A375 (cell line): ENCODE measurements around the gene GALP. TPM values are rescaled to one million over a fixed set of nuclear protein-coding genes. Genes with fewer than 3 reads are reported as not detected.

Experiments used
- small RNA-seq: library from RNA; depleted of rRNA; stranded (forward); fragments of <200 nt; gene quantifications from one replicate; pipeline ENCODE3, GENCODE V24; 2014
- total RNA-seq: library from RNA; depleted of rRNA; stranded (reverse); fragments of >200 nt; shearing (Covaris generic); gene quantifications from 2 replicates; pipeline ENCODE4 v1.2.3, GENCODE V29; 2014; rRNA removed

The GALP gene
- total RNA-seq, result not detected in 2 replicates

DNA sequence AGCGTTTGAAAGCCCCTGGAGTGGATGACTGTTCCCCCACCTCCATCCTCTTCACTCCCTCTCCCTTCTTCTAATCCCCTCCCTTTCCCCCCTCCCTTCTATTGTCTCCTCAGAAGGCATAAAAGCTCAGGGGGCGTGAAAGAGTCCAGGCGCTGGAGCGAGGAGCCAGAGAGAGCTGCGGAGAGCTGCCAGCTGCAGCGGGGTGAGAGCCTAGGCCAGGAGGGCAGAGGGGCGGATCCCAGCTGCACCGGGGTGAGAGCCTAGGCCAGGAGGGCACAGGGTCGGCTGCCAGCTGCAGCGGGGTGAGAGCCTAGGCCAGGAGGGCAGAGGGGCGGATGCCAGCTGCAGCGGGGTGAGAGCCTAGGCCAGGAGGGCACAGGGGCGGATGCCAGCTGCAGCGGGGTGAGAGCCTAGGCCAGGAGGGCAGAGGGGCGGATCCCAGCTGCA lies at the start of gene GALP:
GALP (plus strand) TSS at position 148 of the 447 bp plus-strand sequence. CDS start 1,101 bp downstream, outside the sequence.

GRCh38 chr19:56140583-56141416 lies 35.0 kb upstream of the GALP start, which contains the start of gene ZNF444:
TSS of gene ZNF444 (plus strand) at chr19:56141287. CDS start at chr19:56146912, 5,625 bp downstream.

GRCh38 chr19:56197646-56198045 lies 21.8 kb downstream of the GALP start, which contains the start of gene ZSCAN5B:
TSS of gene ZSCAN5B (minus strand) at chr19:56197783. CDS start at chr19:56193052, 4,731 bp downstream.

GRCh38 chr19:56201973-56202372 lies 26.2 kb downstream of the GALP start, which contains the start of gene ZSCAN5C:
TSS of gene ZSCAN5C (plus strand) at chr19:56202273. CDS start at chr19:56205914, 3,641 bp downstream.

Small RNAs within 50 kb of the gene (small RNA-seq; reads per million reads assigned to genes)
- gene AC024580.2, result not detected

Other genes with a start within 250 kb of the GALP start
- gene NLRP13, start 243.7 kb upstream of the GALP start, total RNA-seq, result not detected in 2 replicates
- not detected in 2 replicates for gene NLRP8, start 228.2 kb upstream of the GALP start, total RNA-seq
- gene NLRP5, start 189.2 kb upstream of the GALP start, total RNA-seq, result 0.03 and 0.04 TPM in 2 replicates
- gene ZNF787, start 54.7 kb upstream of the GALP start, total RNA-seq, result 60.7 and 64.4 TPM in 2 replicates
- 20.4 and 24.2 TPM in 2 replicates for gene ZNF444, start 34.7 kb upstream of the GALP start, total RNA-seq
- not detected in 2 replicates for gene ZSCAN5B, start 21.8 kb downstream of the GALP start, total RNA-seq
- not detected in 2 replicates for gene ZSCAN5C, start 26.3 kb downstream of the GALP start, total RNA-seq
- gene EDDM13, start 96.7 kb downstream of the GALP start, total RNA-seq, result not detected in 2 replicates
- gene ZSCAN5A, start 138.8 kb downstream of the GALP start, total RNA-seq, result 11.4 and 11.6 TPM in 2 replicates
- 1.7 and 2.5 TPM in 2 replicates for gene ZNF582, start 217.5 kb downstream of the GALP start, total RNA-seq
- gene ZNF583, start 228.3 kb downstream of the GALP start, total RNA-seq, result 2.5 and 2.9 TPM in 2 replicates